Activated CD4-positive, CD25-positive, alpha-beta regulatory T cell (primary cell): ENCODE data around the gene TECPR2.

Experiments used
- DNase-seq, 4 experiments: peaks; one replicate each; lab custom pipeline; 2025; lab: John Stamatoyannopoulos, UW

The TECPR2 gene

GRCh38 chr14:102375119-102375518, 12.4 kb downstream of the TECPR2 start:
- no peak for DNase-seq

GRCh38 chr14:102377696-102378095, 15.0 kb downstream of the TECPR2 start:
- DNase-seq: no peak

GRCh38 chr14:102378830-102379229, 16.1 kb downstream of the TECPR2 start:
- no peak for DNase-seq

GRCh38 chr14:102387086-102387485, 24.3 kb downstream of the TECPR2 start:
- DNase-seq: no peak

GRCh38 chr14:102389246-102389645, 26.5 kb downstream of the TECPR2 start:
- no peak for DNase-seq

- DNase-seq: no peak
Observed at GRCh38 chr14:102390064-102390855, 27.5 kb downstream of the TECPR2 start.

- DNase-seq: no peak
Observed at GRCh38 chr14:102392506-102392905, 29.8 kb downstream of the TECPR2 start.

- no peak for DNase-seq
Observed at GRCh38 chr14:102394717-102395375, 32.1 kb downstream of the TECPR2 start.

- DNase-seq: no peak
Observed at GRCh38 chr14:102396521-102396920, 33.8 kb downstream of the TECPR2 start.

- DNase-seq: no peak
Observed at GRCh38 chr14:102403028-102403427, 40.3 kb downstream of the TECPR2 start.

GRCh38 chr14:102407258-102407657, 44.5 kb downstream of the TECPR2 start:
- no peak for DNase-seq

GRCh38 chr14:102408724-102409123, 46.0 kb downstream of the TECPR2 start:
- DNase-seq: no peak

GRCh38 chr14:102415671-102416070, 52.9 kb downstream of the TECPR2 start:
- no peak for DNase-seq

GRCh38 chr14:102417001-102417431, 54.3 kb downstream of the TECPR2 start:
- no peak for DNase-seq

- DNase-seq: no peak
Observed at GRCh38 chr14:102417646-102418045, 54.9 kb downstream of the TECPR2 start.

- no peak for DNase-seq
Observed at GRCh38 chr14:102418169-102418852, 55.6 kb downstream of the TECPR2 start.

GRCh38 chr14:102418853-102419240, 56.1 kb downstream of the TECPR2 start:
- no peak for DNase-seq

GRCh38 chr14:102419276-102419675, 56.5 kb downstream of the TECPR2 start:
- DNase-seq: no peak

- DNase-seq: no peak
Observed at GRCh38 chr14:102419716-102420115, 57.0 kb downstream of the TECPR2 start.

- no peak for DNase-seq
Observed at GRCh38 chr14:102421411-102422057, 58.8 kb downstream of the TECPR2 start.

GRCh38 chr14:102424520-102424919, 61.8 kb downstream of the TECPR2 start:
- no peak for DNase-seq

GRCh38 chr14:102424923-102425322, 62.2 kb downstream of the TECPR2 start:
- DNase-seq: no peak
